HEK293 (cell line): Measurements from ENCODE around the gene DDX52.

Experiments
- CTCF ChIA-PET: fragments of 350-600 bp; formaldehyde crosslinking; extraction: SDS; loops from one replicate; lab custom pipeline; 2021; ENCODE audit warnings: antibody characterized with exemption; lab: Yijun Ruan, JAX
- POLR2A ChIA-PET: fragments of 300-600 bp; formaldehyde crosslinking; extraction: SDS; loops from one replicate; lab custom pipeline; 2020; ENCODE audit warnings: antibody characterized with exemption, inconsistent platforms; lab: Yijun Ruan, JAX
- H3K27ac ChIP-seq: fragments of 200-500 bp; sonication (Bioruptor generic); 2 replicates; pipeline ENCODE4 v1.5.1; 2014; ENCODE audit warnings: low read depth, low read length, control low read depth, inconsistent platforms; ENCODE audit errors: extremely low read depth
- H3K36me3 ChIP-seq, 2 experiments: fragments of 200-500 bp in 1 of 2; sonication (Bioruptor generic) in 1 of 2; 1 replicate in 1 of 2; 2 replicates in 1 of 2; pipeline ENCODE4 v1.5.1; 2014 to 2017; ENCODE audit warnings: inconsistent platforms in 2 of 2, low read length in 2 of 2; ENCODE audit not compliant: control insufficient read depth in 2 of 2, insufficient read depth in 1 of 2
- H3K4me1 ChIP-seq: fragments of 200-500 bp; sonication (Bioruptor generic); 2 replicates; pipeline ENCODE4 v1.5.1; 2014; ENCODE audit warnings: mild to moderate bottlenecking, low read length, inconsistent platforms; ENCODE audit not compliant: control insufficient read depth, insufficient read depth
- H3K4me3 ChIP-seq: 2 replicates; pipeline ENCODE4 v1.5.1; 2011; ENCODE audit warnings: low read depth, mild to moderate bottlenecking, control low read depth, low read length, moderate library complexity
- H3K9me3 ChIP-seq: fragments of 200-500 bp; sonication (Bioruptor generic); 2 replicates; pipeline ENCODE4 v1.5.1; 2014; ENCODE audit warnings: low read depth, low read length, inconsistent platforms; ENCODE audit not compliant: control insufficient read depth, insufficient read depth
- ATF2 ChIP-seq: fragments of 450-650 bp; formaldehyde crosslinking; IDR thresholded peaks from 2 replicates; pipeline ENCODE4 v1.5.1; 2016; ENCODE audit warnings: missing biosample characterization, missing genetic modification characterization, low read depth
- BCL11B ChIP-seq: fragments of 450-650 bp; formaldehyde crosslinking; IDR thresholded peaks from 2 replicates; pipeline ENCODE4 v1.5.1; 2016; ENCODE audit warnings: low read depth, missing biosample characterization, missing genetic modification characterization
- BCL6B ChIP-seq: fragments of 450-650 bp; formaldehyde crosslinking; IDR thresholded peaks from 2 replicates; pipeline ENCODE4 v1.5.1; 2017; ENCODE audit warnings: missing biosample characterization, missing genetic modification characterization
- GLIS2 ChIP-seq: fragments of 450-650 bp; formaldehyde crosslinking; IDR thresholded peaks from 2 replicates; pipeline ENCODE4 v1.5.1; 2016; ENCODE audit warnings: missing biosample characterization, missing genetic modification characterization
- PRDM10 ChIP-seq: fragments of 450-650 bp; formaldehyde crosslinking; IDR thresholded peaks from 2 replicates; pipeline ENCODE4 v1.5.1; 2016; ENCODE audit warnings: missing biosample characterization, missing genetic modification characterization
- ZBTB10 ChIP-seq: fragments of 450-650 bp; formaldehyde crosslinking; IDR thresholded peaks from 2 replicates; pipeline ENCODE4 v1.5.1; 2016; ENCODE audit warnings: missing biosample characterization, missing genetic modification characterization
- ZNF140 ChIP-seq: fragments of 450-650 bp; formaldehyde crosslinking; IDR thresholded peaks from 2 replicates; pipeline ENCODE4 v1.5.1; 2016; ENCODE audit warnings: missing biosample characterization, missing genetic modification characterization
- ZNF280D ChIP-seq: fragments of 450-650 bp; formaldehyde crosslinking; IDR thresholded peaks from 2 replicates; pipeline ENCODE4 v1.5.1; 2016; ENCODE audit warnings: missing biosample characterization, missing genetic modification characterization
- ZNF433 ChIP-seq: fragments of 450-650 bp; formaldehyde crosslinking; IDR thresholded peaks from 2 replicates; pipeline ENCODE4 v1.5.1; 2016; ENCODE audit warnings: missing biosample characterization, missing genetic modification characterization, low read depth
- ZNF510 ChIP-seq: fragments of 450-650 bp; formaldehyde crosslinking; IDR thresholded peaks from 2 replicates; pipeline ENCODE4 v1.5.1; 2018; ENCODE audit warnings: mild to moderate bottlenecking, missing genetic modification characterization, missing biosample characterization; ENCODE audit not compliant: insufficient replicate concordance
- ZNF513 ChIP-seq: fragments of 450-650 bp; IDR thresholded peaks from 2 replicates; pipeline ENCODE4 v1.5.1; 2018; ENCODE audit warnings: missing biosample characterization, missing genetic modification characterization
- ZNF585B ChIP-seq: fragments of 450-650 bp; formaldehyde crosslinking; IDR thresholded peaks from 2 replicates; pipeline ENCODE4 v1.5.1; 2016; ENCODE audit warnings: missing biosample characterization, missing genetic modification characterization
- ZNF621 ChIP-seq: fragments of 450-650 bp; formaldehyde crosslinking; IDR thresholded peaks from 2 replicates; pipeline ENCODE4 v1.5.1; 2017; ENCODE audit warnings: missing biosample characterization, missing genetic modification characterization
- ZNF623 ChIP-seq: fragments of 450-650 bp; formaldehyde crosslinking; IDR thresholded peaks from 2 replicates; pipeline ENCODE4 v1.5.1; 2016; ENCODE audit warnings: missing biosample characterization, missing genetic modification characterization
- ZNF654 ChIP-seq: fragments of 450-650 bp; formaldehyde crosslinking; IDR thresholded peaks from 2 replicates; pipeline ENCODE4 v1.5.1; 2016; ENCODE audit warnings: low read depth, missing biosample characterization, missing genetic modification characterization
- ZNF660 ChIP-seq: fragments of 450-650 bp; IDR thresholded peaks from 2 replicates; pipeline ENCODE4 v1.5.1; 2018; ENCODE audit warnings: missing biosample characterization, mild to moderate bottlenecking, missing genetic modification characterization
- ZSCAN4 ChIP-seq: fragments of 450-650 bp; formaldehyde crosslinking; IDR thresholded peaks from 2 replicates; pipeline ENCODE4 v1.5.1; 2017; ENCODE audit warnings: missing biosample characterization, missing genetic modification characterization

Gene DDX52

GRCh38 chr17:37567538-37567937 is 75.7 kb downstream of the DDX52 start:
- Histone ChIP-seq H3K4me1 (peaks cover 16% of the 10 kb centered on the region), H3K9me3 (no peaks in the 10 kb centered on the region), H3K4me3 (no peak overlapping the region), H3K27ac (no peak overlapping the region), H3K36me3 (peaks cover 49 to 56% of the 10 kb centered on the region in 2 experiments)
- ChIA-PET CTCF (interaction anchor here (1.0 to 3.7 kb wide), 3 partner anchors 40 to 193 kb away, joined by 3 to 48 read pairs (median 39); partner anchors contain the start of gene C17orf78), POLR2A (no interaction called here)
- no peak for TF ChIP-seq ZSCAN4 (tag by site-specific recombination)
- TF ChIP-seq ZNF623, result no peak
- no peak for TF ChIP-seq ZNF513
- TF ChIP-seq ZNF433 (tag by site-specific recombination), result no peak
- TF ChIP-seq ZNF621, result no peak
- no peak for TF ChIP-seq BCL11B (tag by site-specific recombination)
- TF ChIP-seq ZBTB10, result no peak
- TF ChIP-seq ZNF510 (tag by site-specific recombination), result no peak
- TF ChIP-seq ZNF140 (tag by site-specific recombination), result no peak
- TF ChIP-seq ZNF660 (tag by site-specific recombination), result no peak
- TF ChIP-seq ZNF585B, result no peak
- TF ChIP-seq PRDM10 (tag by site-specific recombination), result no peak
- TF ChIP-seq GLIS2 (tag by site-specific recombination), result no peak
- no peak for TF ChIP-seq ATF2 (tag by site-specific recombination)
- TF ChIP-seq BCL6B, result no peak
- no peak for TF ChIP-seq ZNF654 (tag by site-specific recombination)
- no peak for TF ChIP-seq ZNF280D (tag by site-specific recombination)
